HFFc6 (cell line): ENCODE measurements around the gene CLK2. TPM values are rescaled to one million over a fixed set of nuclear protein-coding genes. Genes with fewer than 3 reads are reported as not detected.

Experiments
- DNase-seq: peaks from one replicate; pipeline ENCODE4 v3.0.0-alpha.2; 2018
- H3K27ac Mint-ChIP-seq: 2 replicates; pipeline ENCODE4 v1.8.0; 2020; ENCODE audit warnings: mild to moderate bottlenecking, mixed read lengths
- H3K27me3 Mint-ChIP-seq: 2 replicates; pipeline ENCODE4 v1.8.0; 2021; ENCODE audit warnings: mild to moderate bottlenecking, moderate library complexity, mixed read lengths; ENCODE audit not compliant: insufficient read depth
- H3K36me3 Mint-ChIP-seq: 2 replicates; pipeline ENCODE4 v1.8.0; 2021; ENCODE audit warnings: low read depth, mixed read lengths
- H3K4me1 Mint-ChIP-seq: 2 replicates; pipeline ENCODE4 v1.8.0; 2020; ENCODE audit warnings: low read depth, mixed read lengths
- H3K4me3 Mint-ChIP-seq: 2 replicates; pipeline ENCODE4 v1.8.0; 2020; ENCODE audit warnings: mild to moderate bottlenecking, moderate library complexity, mixed read lengths
- H3K9me3 Mint-ChIP-seq: 2 replicates; pipeline ENCODE4 v1.8.0; 2020; ENCODE audit warnings: mild to moderate bottlenecking, mixed read lengths
- total RNA-seq, 6 experiments: library from RNA; stranded (reverse); fragmentation: NEBNext Ultra II Directional; extraction: Animal tissue kit (Norgen Biotek cat#: 25700); gene quantifications; 2 replicates in 1 of 6; 3 replicates in 5 of 6; pipeline ENCODE4 v1.2.3, GENCODE V29; 2021
- TF ChIP-seq, protein P1 (sequence below): fragments of 200-600 bp; sonication (generic); IDR thresholded peaks from 2 replicates; pipeline ENCODE4 v1.5.0; 2021; ENCODE audit warnings: antibody characterized with exemption, mild to moderate bottlenecking

Gene CLK2
- total RNA-seq, 6 experiments from 2014 or later = 24.8 to 32.8 (median 30.0) TPM

- TF ChIP-seq, protein P1, sequence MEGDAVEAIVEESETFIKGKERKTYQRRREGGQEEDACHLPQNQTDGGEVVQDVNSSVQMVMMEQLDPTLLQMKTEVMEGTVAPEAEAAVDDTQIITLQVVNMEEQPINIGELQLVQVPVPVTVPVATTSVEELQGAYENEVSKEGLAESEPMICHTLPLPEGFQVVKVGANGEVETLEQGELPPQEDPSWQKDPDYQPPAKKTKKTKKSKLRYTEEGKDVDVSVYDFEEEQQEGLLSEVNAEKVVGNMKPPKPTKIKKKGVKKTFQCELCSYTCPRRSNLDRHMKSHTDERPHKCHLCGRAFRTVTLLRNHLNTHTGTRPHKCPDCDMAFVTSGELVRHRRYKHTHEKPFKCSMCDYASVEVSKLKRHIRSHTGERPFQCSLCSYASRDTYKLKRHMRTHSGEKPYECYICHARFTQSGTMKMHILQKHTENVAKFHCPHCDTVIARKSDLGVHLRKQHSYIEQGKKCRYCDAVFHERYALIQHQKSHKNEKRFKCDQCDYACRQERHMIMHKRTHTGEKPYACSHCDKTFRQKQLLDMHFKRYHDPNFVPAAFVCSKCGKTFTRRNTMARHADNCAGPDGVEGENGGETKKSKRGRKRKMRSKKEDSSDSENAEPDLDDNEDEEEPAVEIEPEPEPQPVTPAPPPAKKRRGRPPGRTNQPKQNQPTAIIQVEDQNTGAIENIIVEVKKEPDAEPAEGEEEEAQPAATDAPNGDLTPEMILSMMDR = no peak
- no peak within 1 kb of the TSS for H3K27ac Mint-ChIP-seq
- H3K36me3 Mint-ChIP-seq = no peaks in the 10 kb centered on the region
- H3K9me3 Mint-ChIP-seq = no peaks in the 10 kb centered on the region
- peaks cover 19% of the 10 kb centered on the region for H3K27me3 Mint-ChIP-seq
- no peak for DNase-seq
- no peak within 1 kb of the TSS for H3K4me3 Mint-ChIP-seq
- peaks cover 6% of the 10 kb centered on the region; the same call in 1 of the 2 replicates for H3K4me1 Mint-ChIP-seq
Measured at GRCh38 chr1:155301342-155301841, 28.1 kb upstream of the CLK2 start, which contains the start of gene PKLR. TSS of gene PKLR (minus strand) at chr1:155301438. CDS start at chr1:155301395, 43 bp downstream.

GRCh38 chr1:155300553-155301329 is 27.4 kb upstream of the CLK2 start:
- Mint-ChIP-seq H3K27ac (no peak overlapping the region), H3K9me3 (no peaks in the 10 kb centered on the region), H3K4me3 (no peak overlapping the region), H3K27me3 (peaks cover 21% of the 10 kb centered on the region), H3K4me1 (no peaks in the 10 kb centered on the region; the same call in 1 of the 2 replicates), H3K36me3 (no peaks in the 10 kb centered on the region)
- no peak for DNase-seq
- TF ChIP-seq, protein P1 = no peak

DNA sequence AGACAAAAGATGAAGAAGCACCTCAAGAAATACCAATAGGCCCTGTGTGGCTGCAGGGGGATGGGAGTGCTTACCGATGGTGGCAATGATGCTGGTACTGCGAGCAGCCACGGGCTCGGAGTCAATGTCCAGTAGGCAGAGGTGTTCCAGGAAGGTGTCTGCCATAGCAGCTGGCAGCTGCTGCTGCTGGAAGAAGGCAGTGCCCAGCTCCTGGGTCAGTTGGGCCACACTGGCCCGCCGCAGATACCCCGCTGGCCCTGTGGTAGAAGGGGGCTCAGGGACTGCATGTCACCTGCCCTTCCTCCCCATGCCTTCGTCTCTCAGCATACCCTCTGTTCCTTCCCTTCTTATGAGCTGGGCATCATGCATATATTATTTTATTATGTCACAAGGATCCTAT is 26.7 kb upstream of the CLK2 start:
- H3K27me3 Mint-ChIP-seq = peaks cover 23% of the 10 kb centered on the region
- TF ChIP-seq, protein P1 = no peak
- H3K36me3 Mint-ChIP-seq = no peaks in the 10 kb centered on the region
- no peak for DNase-seq
- H3K9me3 Mint-ChIP-seq = no peaks in the 10 kb centered on the region
- H3K4me3 Mint-ChIP-seq = no peak overlapping the region
- H3K27ac Mint-ChIP-seq = no peak overlapping the region
- no peaks in the 10 kb centered on the region for H3K4me1 Mint-ChIP-seq

GRCh38 chr1:155297384-155297783 is 24.1 kb upstream of the CLK2 start:
- no peak overlapping the region for H3K27ac Mint-ChIP-seq
- no peaks in the 10 kb centered on the region for H3K9me3 Mint-ChIP-seq
- peaks cover 38% of the 10 kb centered on the region for H3K27me3 Mint-ChIP-seq
- H3K4me1 Mint-ChIP-seq = no peaks in the 10 kb centered on the region
- H3K36me3 Mint-ChIP-seq = no peaks in the 10 kb centered on the region
- H3K4me3 Mint-ChIP-seq = no peak overlapping the region
- TF ChIP-seq, protein P1 = no peak
- DNase-seq = no peak

DNA sequence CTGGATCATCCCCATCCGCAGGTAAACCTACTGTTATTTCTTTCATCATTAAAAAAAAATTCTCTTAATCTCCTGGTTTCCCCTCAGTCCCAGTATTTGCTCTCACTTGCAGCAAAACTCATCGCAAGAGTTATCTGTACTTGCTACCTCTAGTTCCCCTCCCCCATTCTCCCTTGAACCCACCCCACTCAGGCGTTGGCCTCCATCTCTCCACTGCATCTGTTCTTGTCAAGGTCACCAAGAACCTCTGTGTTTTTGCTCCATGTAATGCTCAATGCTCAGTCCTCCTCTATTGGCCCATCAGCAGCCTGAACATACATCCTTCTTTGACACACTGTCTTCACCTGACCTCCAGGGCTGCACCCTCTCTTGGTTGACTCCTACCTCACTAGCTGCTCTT is 23.4 kb upstream of the CLK2 start:
- Mint-ChIP-seq H3K9me3 (no peaks in the 10 kb centered on the region), H3K4me3 (no peak overlapping the region), H3K27me3 (peaks cover 42% of the 10 kb centered on the region), H3K4me1 (no peaks in the 10 kb centered on the region), H3K27ac (no peak overlapping the region), H3K36me3 (no peaks in the 10 kb centered on the region)
- no peak for DNase-seq
- TF ChIP-seq, protein P1 = no peak
